ENCODE results near the gene ZNF143. TPM values are rescaled to one million over a fixed set of nuclear protein-coding genes. Genes with fewer than 3 reads are reported as not detected.
A peak's percentile ranks its signal among the peaks of the same experiment; 100 is the strongest.

Gene ZNF143
- polyA plus RNA-seq (2012; ENCODE audit: insufficient read length, low read depth) = 18.2 TPM

DNA sequence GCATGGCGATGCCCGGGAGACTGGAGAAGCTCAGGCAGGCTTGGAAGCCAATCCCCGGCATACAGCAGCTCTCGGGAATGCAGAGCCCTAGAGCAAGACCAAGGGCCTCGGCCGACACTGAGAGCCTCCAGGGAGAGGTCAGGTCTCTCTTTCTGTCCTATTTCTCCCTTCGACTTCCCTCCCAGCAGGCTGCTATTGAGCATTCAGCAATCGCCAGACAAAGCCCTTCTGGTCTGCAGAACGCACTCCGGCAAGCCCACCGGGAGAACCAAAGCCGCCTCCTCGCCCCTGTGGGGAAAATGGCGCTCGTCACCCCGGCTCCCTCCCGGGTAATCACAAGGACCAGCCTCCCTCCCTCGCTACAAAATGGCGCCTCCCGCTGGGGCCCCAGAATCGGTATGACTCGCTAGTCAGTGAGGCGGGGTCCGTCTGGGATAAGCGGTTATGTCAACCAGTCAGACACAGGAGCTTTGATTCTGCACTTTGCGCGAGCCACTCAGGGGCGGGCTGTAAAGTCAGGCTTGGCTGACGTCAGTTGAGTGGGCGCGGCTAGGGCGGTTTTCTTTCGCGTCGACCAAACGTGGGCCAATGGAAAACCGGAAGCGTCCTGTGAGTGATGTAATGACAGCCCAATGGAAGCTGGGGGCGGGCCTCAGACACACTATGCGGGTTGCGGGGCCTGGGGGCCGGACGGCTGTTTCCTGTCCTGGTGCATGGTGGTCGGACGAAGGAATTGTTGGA, at the start of gene ZNF143:
TSS of gene ZNF143 (plus strand) at position 691 of the 741 bp plus-strand sequence. CDS start 10,297 bp downstream, outside the sequence.
- TF ChIP-seq, protein P1, sequence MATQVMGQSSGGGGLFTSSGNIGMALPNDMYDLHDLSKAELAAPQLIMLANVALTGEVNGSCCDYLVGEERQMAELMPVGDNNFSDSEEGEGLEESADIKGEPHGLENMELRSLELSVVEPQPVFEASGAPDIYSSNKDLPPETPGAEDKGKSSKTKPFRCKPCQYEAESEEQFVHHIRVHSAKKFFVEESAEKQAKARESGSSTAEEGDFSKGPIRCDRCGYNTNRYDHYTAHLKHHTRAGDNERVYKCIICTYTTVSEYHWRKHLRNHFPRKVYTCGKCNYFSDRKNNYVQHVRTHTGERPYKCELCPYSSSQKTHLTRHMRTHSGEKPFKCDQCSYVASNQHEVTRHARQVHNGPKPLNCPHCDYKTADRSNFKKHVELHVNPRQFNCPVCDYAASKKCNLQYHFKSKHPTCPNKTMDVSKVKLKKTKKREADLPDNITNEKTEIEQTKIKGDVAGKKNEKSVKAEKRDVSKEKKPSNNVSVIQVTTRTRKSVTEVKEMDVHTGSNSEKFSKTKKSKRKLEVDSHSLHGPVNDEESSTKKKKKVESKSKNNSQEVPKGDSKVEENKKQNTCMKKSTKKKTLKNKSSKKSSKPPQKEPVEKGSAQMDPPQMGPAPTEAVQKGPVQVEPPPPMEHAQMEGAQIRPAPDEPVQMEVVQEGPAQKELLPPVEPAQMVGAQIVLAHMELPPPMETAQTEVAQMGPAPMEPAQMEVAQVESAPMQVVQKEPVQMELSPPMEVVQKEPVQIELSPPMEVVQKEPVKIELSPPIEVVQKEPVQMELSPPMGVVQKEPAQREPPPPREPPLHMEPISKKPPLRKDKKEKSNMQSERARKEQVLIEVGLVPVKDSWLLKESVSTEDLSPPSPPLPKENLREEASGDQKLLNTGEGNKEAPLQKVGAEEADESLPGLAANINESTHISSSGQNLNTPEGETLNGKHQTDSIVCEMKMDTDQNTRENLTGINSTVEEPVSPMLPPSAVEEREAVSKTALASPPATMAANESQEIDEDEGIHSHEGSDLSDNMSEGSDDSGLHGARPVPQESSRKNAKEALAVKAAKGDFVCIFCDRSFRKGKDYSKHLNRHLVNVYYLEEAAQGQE (IDR thresholded peaks at IDR 0.05; ENCODE audit: insufficient read depth in 1 of 2, low read depth in 2 of 2, low read length in 2 of 2) = peak in 1 of 2 experiments; percentile 72; a peak in 1 of 4 replicates
- TF ChIP-seq FOXP2 (optimal IDR thresholded peaks at IDR 0.05; ENCODE audit: borderline replicate concordance, extremely low read depth, extremely low read length, insufficient read depth) (no peak), TAF1 (IDR thresholded peaks at IDR 0.05; ENCODE audit: borderline replicate concordance, insufficient read depth, low read length) (0 out of 2 replicates have a peak, but pooled peaks have one; percentile 50), POLR2AphosphoS5 (IDR thresholded peaks at IDR 0.05; ENCODE audit: low read depth, low read length) (no peak; the same call in 1 of the 2 replicates), SIN3A (IDR thresholded peaks at IDR 0.05; ENCODE audit: borderline replicate concordance, insufficient read depth, low read length) (0 out of 2 replicates have a peak, but pooled peaks have one; percentile 59)

GRCh38 chr11:9428706-9429105, 32.1 kb upstream of the ZNF143 start:
- TF ChIP-seq SIN3A (IDR thresholded peaks at IDR 0.05; ENCODE audit: borderline replicate concordance, insufficient read depth, low read length) (no peak), POLR2AphosphoS5 (IDR thresholded peaks at IDR 0.05; ENCODE audit: low read depth, low read length) (0 out of 2 replicates have a peak, but pooled peaks have one; percentile 39)

GRCh38 chr11:9438611-9439010, 22.2 kb upstream of the ZNF143 start:
- TF ChIP-seq POLR2AphosphoS5 (IDR thresholded peaks at IDR 0.05; ENCODE audit: low read depth, low read length) (no peak), TAF1 (IDR thresholded peaks at IDR 0.05; ENCODE audit: borderline replicate concordance, insufficient read depth, low read length) (no peak), SIN3A (IDR thresholded peaks at IDR 0.05; ENCODE audit: borderline replicate concordance, insufficient read depth, low read length) (no peak), FOXP2 (optimal IDR thresholded peaks at IDR 0.05; ENCODE audit: borderline replicate concordance, extremely low read depth, extremely low read length, insufficient read depth) (no peak)
- TF ChIP-seq, protein P1 (IDR thresholded peaks at IDR 0.05; ENCODE audit: insufficient read depth in 1 of 2, low read depth in 2 of 2, low read length in 2 of 2) = no peak

DNA sequence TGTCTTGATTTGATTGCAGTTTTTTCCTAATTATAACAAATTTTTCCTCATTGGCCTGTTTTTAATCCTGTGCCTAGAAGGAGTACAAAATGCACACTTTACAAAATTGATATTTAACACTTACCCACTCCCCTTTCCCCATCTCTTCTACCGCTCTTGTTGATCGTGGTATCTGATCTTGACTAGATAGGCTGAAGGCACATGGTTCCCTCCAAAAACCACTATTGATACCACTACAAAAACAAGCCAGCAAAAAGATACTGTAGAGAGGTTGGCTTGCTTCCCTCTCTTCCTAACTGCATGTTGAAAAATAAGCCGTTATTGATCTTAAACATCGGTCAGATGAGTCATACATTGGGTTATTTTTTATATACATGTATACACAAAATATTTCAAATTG, 14.6 kb upstream of the ZNF143 start:
- TF ChIP-seq SIN3A (IDR thresholded peaks at IDR 0.05; ENCODE audit: borderline replicate concordance, insufficient read depth, low read length) (no peak), FOXP2 (optimal IDR thresholded peaks at IDR 0.05; ENCODE audit: borderline replicate concordance, extremely low read depth, extremely low read length, insufficient read depth) (no peak), POLR2AphosphoS5 (IDR thresholded peaks at IDR 0.05; ENCODE audit: low read depth, low read length) (no peak), TAF1 (IDR thresholded peaks at IDR 0.05; ENCODE audit: borderline replicate concordance, insufficient read depth, low read length) (no peak)
- TF ChIP-seq, protein P1 (IDR thresholded peaks at IDR 0.05; ENCODE audit: insufficient read depth in 1 of 2, low read depth in 2 of 2, low read length in 2 of 2) = no peak

DNA sequence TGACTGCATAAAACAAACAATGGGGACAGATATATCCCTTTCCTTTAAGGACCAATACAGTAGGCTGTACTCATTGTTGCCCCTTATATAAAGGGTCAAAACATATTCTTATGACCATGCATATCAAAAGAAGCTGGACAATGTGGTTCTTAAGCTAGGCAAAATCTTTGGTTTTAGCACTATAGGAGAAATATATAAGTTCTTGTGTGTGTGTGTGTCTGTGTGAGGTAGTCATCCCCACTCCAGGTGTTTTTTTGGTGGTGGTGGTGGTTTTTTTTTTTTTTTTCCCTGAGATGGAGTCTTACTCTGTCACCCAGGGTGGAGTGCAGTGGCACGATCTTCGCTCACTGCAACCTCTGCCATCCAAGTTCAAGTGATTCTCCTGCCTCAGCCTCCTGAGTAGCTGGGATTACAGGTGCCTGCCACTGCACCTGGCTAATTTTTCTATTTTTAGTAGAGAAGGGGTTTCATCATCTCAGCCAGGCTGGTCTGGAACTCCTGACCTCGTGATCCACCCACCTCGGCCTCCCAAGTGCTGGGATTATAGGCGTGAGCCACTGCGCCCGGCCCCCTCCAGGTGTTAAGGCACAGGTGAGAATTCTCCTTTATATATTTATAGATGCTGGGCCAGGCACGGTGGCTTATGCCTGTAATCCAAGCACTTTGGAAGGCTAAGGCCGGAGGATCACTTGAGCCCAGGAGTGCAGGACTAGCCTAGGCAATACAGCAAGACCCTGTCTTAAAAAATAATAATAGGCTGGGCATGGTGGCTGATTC, 12.0 kb upstream of the ZNF143 start:
- no peak for TF ChIP-seq SIN3A (IDR thresholded peaks at IDR 0.05; ENCODE audit: borderline replicate concordance, insufficient read depth, low read length)
- no peak; the same call in 1 of the 2 replicates for TF ChIP-seq POLR2AphosphoS5 (IDR thresholded peaks at IDR 0.05; ENCODE audit: low read depth, low read length)
- TF ChIP-seq, protein P1 (IDR thresholded peaks at IDR 0.05; ENCODE audit: insufficient read depth in 1 of 2, low read depth in 2 of 2, low read length in 2 of 2) = no peak
- no peak for TF ChIP-seq FOXP2 (optimal IDR thresholded peaks at IDR 0.05; ENCODE audit: borderline replicate concordance, extremely low read depth, extremely low read length, insufficient read depth)
- no peak for TF ChIP-seq TAF1 (IDR thresholded peaks at IDR 0.05; ENCODE audit: borderline replicate concordance, insufficient read depth, low read length)

Measured in PFSK-1 (cell line).